Measurements from ENCODE around the gene IMMP2L.
A peak's percentile ranks its signal among the peaks of the same experiment; 100 is the strongest.
"Not testable (repeated sequence)": the region's sequence is repeated elsewhere in the genome, so short reads cannot be mapped to it uniquely, and the experiment has no call there.

IMMP2L gene

DNA sequence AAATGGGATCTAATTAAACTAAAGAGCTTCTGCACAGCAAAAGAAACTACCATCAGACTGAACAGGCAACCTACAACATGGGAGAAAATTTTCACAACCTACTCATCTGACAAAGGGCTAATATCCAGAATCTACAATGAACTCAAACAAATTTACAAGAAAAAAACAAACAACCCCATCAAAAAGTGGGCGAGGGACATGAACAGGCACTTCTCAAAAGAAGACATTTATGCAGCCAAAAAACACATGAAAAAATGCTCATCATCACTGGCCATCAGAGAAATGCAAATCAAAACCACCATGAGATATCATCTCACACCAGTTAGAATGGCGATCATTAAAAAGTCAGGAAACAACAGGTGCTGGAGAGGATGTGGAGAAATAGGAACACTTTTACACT lies 111.6 kb downstream of the IMMP2L start:
- FAIRE-seq = not testable (repeated sequence)

DNA sequence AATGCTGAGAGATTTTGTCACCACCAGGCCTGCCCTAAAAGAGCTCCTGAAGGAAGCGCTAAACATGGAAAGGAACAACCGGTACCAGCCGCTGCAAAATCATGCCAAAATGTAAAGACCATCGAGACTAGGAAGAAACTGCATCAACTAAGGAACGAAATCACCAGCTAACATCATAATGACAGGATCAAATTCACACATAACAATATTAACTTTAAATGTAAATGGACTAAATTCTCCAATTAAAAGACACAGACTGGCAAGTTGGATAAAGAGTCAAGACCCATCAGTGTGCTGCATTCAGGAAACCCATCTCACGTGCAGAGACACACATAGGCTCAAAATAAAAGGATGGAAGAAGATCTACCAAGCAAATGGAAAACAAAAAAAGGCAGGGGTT lies 114.8 kb downstream of the IMMP2L start:
- not testable (repeated sequence) for FAIRE-seq

DNA sequence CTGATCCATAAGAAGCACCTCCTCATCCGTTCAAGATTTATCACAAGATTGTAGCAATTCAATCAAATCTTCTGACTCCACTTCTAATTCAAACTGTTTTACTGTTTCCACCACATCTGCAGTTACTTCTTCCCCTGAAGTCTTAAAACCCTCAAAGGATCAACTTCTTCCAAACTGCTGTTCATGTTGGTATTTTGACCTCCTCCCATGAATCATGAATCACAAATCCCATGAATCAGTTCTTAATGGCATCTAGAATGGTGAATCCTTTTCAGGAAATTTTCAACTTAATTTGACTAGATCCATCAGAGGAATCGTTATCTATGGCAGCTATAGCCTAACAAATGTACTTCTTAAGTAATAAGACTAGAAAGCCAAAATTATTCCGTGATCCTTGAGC lies 122.3 kb downstream of the IMMP2L start:
- FAIRE-seq = no peak

DNA sequence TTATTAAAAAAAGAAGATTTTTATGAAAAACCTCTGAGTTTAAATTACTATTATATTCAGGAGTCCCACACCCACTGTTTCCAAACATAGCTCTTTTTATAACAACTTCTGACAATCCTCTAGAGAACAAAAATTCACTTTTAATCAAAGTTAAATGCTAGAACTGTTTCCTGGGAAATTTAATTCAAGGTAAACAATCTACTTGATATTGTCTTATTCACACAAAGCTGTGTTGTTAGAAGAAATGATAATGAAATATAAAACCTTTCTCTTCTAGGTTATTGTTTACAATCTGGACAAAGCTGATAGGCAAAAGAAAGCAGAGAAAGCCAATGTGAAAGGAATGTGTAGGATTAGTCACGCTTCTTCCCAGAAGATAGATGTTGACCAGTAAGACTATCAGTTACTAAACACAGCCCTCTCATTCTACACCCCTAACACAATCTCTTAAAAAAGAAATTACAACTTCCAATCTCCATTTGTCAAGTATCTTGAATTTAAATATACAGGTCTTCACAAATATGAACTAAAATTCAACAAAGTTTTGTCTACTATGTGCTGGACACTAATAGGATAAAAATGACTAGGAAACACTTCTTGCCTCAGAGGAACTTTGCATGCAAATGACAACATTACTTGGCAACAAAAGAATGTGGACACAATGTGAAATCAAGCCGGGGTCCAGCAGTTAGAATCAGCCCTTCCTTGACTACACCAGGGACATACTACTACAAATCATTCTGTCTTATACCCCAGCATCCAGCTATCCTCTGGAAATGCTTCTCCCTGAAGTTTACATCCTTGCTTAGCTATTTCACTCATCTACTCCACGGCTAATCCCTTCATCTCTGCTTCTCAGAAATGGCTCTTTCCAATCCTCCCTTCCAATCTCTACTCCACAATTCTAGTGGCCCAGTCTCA lies 123.7 kb downstream of the IMMP2L start:
- FAIRE-seq = no peak

DNA sequence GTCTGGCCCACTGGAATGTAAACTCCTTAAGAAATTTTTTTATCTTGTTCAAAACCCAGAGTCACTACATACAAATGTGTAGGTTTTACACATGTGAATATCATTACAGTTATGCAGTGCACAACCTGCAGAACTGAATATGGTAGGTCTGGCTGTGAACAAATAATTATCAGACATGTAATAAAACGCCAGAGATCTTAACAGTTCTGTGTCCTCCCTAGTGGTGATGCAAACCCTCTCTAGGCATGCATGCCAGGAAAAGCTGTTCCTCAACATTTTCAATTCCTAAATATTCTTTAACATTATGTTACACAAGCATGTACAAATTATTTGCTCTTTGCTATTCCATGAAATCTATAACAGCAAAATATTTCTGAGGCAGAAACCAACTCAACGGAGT lies 124.6 kb downstream of the IMMP2L start:
- no peak for FAIRE-seq

DNA sequence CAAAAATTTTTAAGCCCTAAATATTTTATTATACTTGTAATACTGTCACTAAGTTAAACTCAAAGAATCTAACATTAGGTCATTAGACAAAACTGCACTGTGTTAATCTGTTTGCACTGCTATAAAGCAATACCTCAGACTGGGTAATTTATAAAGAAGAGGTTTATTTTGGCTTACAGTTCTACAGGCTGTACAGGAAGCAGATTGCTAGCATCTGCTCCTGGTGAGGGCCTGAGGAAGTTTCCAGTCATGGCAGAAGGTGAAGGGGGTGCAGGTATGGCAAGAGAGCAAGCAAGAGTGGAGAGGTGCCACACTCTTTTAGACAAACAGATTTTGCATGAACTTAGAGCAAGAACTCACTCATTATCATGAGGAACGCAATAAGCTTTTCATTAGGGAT lies 125.7 kb downstream of the IMMP2L start:
- no peak for FAIRE-seq

DNA sequence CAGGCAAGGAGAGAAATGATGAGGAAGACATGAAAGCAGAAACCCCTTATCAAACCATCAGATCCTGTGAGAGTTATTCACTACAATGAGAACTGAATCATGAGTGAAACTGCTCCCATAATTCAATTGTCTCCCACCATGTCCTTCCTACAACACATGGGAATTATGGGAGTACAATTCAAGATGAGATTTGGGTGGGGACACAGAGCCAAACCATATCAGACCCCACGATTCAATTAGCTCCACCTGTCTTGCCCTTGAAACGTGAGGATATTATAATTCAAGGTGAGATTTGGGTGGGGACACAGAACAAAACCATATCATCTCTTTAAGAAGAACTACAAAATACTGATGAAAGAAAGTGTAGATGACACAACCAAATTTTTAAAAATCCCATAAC lies 128.9 kb downstream of the IMMP2L start:
- FAIRE-seq = no peak

DNA sequence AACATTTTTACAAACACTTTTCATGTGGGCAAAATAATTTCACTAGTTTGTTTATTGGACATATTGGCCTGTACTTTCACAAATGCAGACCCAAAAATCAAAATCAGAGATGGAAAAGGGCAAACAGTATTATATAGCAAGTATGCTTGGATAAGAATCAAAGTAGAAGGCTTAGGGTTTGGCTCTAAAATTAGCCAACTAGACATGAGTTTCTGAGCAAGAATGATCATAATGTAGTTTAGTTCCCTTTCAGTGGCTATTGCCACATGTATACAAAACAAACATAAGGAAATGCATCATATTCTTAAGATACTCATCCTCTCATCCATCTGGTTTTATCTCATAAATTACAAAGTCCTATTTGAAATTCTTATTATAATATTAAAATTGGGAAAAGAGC lies 132.5 kb downstream of the IMMP2L start:
- FAIRE-seq = no peak

DNA sequence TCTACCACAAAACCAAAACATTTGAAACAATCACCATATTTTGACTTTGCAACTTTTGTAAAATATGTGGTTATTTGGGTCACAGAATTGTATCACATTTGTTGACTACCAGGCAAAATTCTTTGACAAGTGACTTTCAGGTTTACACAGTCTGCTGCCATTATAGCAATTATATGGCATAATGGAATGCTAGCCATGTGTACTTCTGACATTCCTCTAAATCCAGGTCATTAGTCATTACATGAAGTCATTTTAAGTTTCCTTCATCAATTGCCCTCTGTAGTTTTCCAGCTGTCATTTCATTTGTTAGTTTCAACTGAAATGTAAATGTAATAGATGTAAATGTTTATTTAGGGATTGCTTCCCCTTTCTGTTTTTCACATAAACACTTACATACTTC lies 137.5 kb downstream of the IMMP2L start:
- no peak for FAIRE-seq

DNA sequence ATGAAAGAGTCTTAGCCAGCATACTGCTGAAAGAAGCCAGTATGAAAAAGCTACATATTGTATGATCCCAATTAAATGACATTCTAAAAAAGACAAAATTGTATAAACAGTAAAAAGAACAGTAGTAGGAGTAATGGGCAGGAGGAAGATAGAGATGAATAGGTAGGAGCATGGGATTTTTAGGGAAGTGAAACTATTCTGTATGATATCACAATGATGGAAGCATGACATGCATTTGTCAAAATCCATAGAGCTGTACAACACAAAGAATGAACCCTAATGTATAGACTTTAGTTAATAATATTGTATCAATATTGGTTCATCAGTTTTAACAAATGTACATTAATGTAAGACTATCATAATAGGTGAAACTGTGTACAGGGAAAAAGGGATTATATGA lies 147.9 kb downstream of the IMMP2L start:
- FAIRE-seq = no peak

DNA sequence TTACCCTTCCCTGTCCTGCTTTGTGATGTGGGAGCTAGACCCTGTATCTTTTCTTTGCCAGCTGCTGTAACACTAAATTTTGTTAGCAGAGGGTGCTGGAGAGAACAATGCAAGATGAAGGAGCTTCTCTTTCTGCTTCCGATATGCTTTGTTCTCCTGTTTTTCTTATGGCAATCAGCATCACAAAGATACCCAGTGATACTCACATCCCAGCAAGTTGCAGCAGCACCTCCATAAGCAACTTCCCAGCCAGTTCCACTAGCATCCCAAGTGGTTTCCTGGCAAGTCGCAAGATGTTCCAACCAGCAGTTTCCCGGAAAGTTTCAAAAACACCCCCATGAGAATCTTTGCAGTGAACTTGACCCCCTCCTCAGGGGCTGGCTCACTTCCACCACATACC lies 148.6 kb downstream of the IMMP2L start:
- no peak for FAIRE-seq

DNA sequence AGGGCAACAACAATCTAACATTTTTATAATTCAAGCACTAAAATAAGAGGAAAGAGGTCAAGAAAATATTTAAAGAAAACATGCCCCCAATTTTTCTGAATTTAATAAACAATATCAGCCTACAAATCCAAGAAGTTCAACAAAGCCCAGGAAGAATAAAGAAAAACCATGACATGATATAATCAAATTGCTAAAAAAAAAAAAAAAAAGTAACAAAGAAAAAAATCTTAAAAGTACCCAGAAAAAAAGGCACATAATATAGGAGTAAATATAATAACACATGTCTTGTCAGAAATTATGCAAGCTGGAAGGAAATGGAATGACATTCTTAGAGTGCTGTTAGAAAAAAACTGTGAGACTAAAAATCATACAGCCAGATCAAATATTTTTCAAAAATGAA lies 151.4 kb downstream of the IMMP2L start:
- FAIRE-seq = no peak

DNA sequence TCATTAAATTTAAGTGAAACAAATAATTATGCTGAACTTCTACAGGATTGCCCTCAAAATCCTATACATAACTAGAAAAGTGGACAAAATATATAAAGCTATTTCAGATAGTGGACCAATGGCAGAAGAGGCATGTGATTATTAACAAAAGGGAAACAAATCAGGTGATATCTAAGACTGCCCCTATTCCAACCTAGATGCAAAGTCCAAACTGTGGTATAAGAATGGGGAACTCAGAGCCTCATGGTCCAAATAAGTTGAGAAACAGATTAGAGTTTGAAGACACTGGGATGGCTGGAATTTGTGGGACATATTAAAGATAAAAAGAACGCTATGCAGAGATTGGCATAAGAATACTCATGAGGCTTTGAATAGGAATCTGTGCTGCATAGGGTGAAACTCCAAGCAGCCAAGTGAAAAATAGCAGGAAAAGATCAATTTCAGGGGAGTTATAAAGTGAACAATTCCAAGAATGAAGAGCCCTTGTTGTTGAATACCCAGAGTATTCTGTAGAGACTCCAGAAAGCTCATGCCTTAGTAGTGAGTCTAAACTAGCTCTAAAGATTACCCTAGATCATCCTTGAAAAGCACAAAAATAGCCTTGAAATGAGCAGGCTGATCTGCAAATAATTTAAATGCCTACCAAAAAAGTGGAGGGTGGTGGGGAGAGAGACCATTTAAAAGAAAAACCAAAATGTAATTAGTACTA lies 152.4 kb downstream of the IMMP2L start:
- FAIRE-seq = no peak

DNA sequence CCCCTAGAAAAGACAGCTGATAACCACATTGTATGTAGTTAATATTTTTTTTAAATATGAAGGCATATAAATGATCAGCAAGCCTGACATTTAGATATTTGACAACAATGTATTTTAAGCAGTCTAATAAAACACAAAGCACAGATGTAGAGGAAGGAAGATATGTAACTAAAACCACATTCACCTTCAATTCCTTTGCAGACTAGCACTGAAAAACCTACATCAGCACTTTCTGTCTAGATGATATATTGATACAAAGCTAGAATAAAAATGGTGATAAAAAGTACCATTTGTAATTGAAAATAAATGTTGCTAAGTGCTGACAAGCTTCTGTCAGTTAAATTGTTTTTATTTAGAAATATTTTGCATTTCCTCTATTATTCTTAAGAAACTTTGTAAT lies 153.6 kb downstream of the IMMP2L start:
- FAIRE-seq = peak; percentile 33

DNA sequence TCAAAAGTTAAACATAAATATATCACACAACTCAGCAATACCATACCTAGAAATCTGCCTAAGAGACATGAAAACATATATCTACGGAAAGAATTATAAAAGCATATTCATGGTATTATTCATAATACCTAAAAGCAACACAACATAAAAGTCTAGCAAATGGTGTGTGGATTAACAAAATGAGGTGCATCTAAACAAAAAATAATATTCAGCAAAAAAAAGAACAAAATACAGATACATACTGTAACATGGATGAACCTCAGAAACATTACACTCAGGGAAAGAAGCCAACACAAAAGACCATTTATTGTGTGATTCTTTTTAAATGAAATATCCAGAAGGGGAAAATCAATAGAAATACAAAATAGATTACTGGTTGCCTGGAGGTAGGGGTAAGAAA lies 155.0 kb downstream of the IMMP2L start:
- FAIRE-seq = no peak

DNA sequence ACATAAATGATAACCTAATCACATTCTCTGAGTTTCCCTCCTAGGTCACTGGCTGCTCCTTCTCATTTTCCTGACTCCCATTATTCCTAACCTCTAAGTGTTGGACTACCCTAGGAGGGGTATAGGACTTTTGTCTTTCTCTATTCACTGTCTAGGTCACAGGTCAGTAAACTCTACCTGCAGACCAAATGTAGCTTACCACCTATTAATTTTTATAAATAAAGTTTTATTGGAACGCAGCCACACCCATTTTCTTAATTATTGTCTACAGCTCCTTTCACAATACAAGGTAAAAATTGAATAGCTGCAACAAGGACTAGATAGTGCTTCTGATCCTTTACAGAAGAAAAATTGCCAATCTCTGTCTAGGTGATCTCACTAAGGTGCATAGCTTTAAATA lies 156.7 kb downstream of the IMMP2L start:
- no peak for FAIRE-seq

DNA sequence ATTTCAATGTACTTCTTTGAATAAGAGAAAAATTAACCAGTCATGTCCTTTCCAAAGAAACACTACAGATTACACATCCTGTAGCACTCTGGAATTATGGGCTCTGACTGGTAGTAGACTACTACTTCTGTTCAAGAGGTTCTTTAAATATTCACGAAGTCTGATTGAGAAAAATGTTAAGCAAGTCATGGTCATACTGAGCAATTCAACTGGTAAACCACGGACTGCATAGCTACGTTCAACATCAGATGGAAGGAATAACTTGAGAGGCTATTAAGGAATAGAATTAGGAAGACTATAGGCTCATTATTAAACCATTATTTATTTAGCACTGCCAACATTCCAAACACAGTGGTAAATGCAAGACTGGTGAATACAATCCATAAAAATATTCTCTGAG lies 160.8 kb downstream of the IMMP2L start:
- FAIRE-seq = no peak

DNA sequence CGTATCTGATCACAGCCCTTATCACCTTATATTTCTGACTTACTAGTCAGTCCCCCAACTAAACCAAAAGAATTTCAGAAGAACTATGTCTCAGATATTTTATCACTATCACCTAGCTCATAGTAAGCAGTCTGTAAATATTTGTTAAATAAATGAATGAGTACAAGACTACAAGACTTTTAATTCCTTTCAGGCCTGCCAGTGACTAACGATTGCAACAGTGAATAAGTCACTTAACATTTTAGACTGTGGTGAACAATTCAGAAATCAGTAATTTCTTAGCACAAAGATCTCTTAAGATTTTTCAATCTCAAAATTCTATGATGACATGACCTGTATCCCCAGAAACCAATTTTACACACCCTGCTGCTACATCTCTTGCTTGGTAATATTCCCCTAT lies 162.2 kb downstream of the IMMP2L start:
- no peak for FAIRE-seq

DNA sequence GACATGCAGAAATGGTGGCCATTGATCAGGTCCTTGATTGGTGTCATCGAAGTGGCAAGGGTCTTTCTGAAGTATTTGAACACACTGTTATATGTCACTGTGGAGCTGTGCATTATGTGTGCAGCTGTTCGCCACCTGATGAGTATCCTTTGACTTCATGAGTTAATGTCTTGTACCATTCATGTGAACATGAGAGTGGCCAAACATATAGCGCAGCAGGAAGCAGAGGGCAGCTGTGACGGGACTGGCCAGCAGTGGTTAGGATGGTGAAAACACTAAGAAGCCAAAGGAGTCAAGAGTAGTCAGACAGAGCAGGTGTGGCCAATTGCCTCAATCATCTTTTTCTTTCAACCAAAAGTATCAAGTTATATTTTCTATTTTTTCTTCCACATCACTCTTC lies 167.4 kb downstream of the IMMP2L start:
- no peak for FAIRE-seq

DNA sequence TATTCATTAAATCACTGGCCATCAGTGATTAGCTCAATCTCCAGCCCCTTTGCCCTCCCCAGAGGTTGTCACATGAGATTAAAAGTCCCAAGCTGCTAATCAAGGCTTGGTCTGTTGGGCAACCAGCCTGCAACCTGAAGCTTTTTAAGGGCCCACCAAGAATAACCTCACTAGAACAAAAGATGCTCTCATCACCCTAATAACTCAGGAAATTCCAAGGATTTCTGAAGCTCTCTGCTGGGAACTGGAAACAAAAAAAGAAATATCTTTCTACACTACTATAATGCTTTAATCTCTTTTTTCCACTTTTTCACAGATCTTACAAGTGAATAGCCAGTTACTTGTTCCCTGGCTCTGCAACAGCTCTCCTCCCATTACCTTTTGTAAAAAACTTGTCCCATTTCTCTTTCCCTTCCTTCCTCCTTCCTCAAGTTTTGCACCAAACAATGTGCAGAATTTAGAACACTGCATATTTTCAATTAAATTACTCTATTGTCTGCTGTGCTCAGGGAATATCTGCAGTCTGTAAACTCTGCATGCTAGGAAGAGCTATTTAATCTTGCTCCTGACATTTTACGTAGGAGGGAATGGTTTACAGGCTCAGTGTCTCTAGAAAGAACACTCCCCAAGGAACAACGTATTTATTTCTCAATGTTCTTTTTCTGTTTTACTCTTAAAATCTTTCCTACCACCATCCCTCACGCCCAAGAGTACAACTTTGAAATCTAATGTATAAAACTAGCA lies 169.1 kb downstream of the IMMP2L start:
- no peak for FAIRE-seq

DNA sequence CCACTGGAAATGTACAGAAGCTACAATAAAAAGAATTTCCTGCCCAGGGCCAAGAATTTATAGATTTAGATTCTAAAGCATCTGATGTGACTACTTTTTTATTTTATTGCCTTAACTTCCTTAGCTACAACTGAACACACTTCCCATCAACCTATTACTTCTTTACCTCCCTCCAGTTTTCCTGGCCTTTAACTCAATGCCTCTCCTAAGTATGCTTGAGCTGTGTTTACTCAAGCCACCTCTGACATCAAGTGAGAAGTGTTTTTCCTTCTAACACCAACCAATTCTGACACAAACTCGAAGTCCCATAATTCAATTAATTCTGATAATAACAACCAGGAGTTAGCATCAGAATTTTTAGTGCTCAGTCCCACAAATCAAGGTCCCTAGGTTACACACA lies 170.0 kb downstream of the IMMP2L start:
- no peak for FAIRE-seq

DNA sequence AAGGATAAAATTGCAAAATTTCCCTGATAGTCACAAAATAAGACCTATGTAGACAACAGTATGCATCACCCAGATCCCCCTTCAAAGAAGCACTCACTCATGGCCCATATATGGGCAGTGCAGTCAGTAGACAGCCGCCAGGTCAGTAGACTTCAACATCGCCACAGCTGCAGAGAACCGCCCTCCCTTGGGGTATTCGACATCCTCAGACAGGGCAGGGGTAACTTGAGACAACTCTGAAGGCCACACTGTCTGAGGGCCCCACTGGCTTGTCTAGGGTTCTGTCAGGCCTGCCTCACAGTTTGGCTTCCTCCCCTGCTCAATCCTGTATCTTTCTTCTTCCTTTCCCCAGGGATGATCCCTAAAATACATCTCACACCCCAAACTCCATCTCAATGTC lies 172.3 kb downstream of the IMMP2L start:
- no peak for FAIRE-seq

DNA sequence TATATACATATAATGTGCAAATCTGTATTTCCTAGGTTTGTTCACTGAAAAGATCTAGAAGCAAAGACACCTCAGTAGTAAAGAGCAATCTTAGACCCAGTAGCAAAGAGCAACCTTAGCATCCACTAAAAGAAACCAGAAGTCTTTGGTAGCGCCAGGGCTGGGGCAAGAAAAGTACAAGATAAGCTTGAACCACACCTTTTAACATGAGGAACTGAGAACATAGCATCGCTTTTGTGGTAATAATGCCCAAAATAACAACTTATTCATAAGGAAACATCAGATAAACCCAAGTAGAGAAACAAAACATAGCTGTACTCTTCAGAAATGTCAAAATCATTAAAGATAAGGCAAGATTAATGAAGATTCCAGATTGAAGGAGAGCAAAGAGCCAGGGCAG lies 173.4 kb downstream of the IMMP2L start:
- FAIRE-seq = no peak

DNA sequence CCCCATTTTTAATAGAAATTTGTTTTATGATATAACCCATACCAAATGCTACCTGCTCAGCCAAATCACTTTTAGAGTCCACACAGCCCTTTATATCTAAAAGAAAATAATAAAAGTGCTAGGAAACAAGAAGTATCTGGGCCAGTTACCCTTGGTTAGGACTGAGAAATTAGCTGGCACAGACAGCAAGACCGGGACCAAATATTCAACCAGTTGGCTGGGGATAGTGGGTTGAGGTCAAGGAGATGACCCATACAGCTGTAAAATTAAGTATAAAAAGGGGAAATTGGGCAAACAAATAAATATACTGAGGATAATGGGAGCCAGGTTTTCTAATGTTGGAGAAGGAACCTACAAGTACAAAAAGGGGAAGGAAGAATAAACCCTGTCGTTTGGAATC lies 174.3 kb downstream of the IMMP2L start:
- no peak for FAIRE-seq

Data from G401.6 (cell line).